Lower leg skin (tissue), 3 donors: ENCODE measurements around the gene GLP1R.

Experiments
- CTCF ChIP-seq, 3 donors: fragments of 450-650 bp; IDR thresholded peaks; one replicate each; pipeline ENCODE4 v1.5.1; 2016; ENCODE audit warnings: antibody characterized with exemption in 3 of 3, mild to moderate bottlenecking in 3 of 3, moderate library complexity in 2 of 3
- POLR2A ChIP-seq, 2 donors: fragments of 450-650 bp; IDR thresholded peaks; one replicate each; pipeline ENCODE4 v1.6.1; 2016 to 2017; ENCODE audit warnings: antibody characterized with exemption in 2 of 2, mild to moderate bottlenecking in 1 of 2, moderate library complexity in 1 of 2

- TF ChIP-seq POLR2A (IDR thresholded peaks at IDR 0.05) (no peak), CTCF (IDR thresholded peaks at IDR 0.05) (no peak)
Measured at GRCh38 chr6:39037082-39037508, 11.5 kb upstream of the GLP1R start.
